ENCODE results near the gene OGT. TPM values are rescaled to one million over a fixed set of nuclear protein-coding genes. Genes with fewer than 3 reads are reported as not detected.
"Not testable (repeated sequence)": the region's sequence is repeated elsewhere in the genome, so short reads cannot be mapped to it uniquely, and the experiment has no call there.

The OGT gene
- total RNA-seq, 2 experiments from 2014 or later, result 345 to 362 TPM

- H3K4me1 Mint-ChIP-seq, result peaks cover 62% of the 10 kb centered on the region
- no peaks in the 10 kb centered on the region for H3K9me3 Mint-ChIP-seq
- CTCF ChIA-PET, result interaction anchor here (1.3 kb wide), 1 partner anchor 8 kb away, joined by 3 read pairs; no protein-coding TSS in a partner anchor
- H3K27me3 Mint-ChIP-seq, result no peaks in the 10 kb centered on the region
- peak overlapping the region; percentile 83 for H3K27ac Mint-ChIP-seq
- H3K36me3 Mint-ChIP-seq (ENCODE audit: low read depth), result peaks cover 74% of the 10 kb centered on the region
- peak overlapping the region; percentile 85 for H3K4me3 Mint-ChIP-seq
- DNase-seq, result no peak
- POLR2A ChIA-PET, result interaction anchor here (0.6 kb wide), 1 partner anchor 22 kb away, joined by 8 read pairs; no protein-coding TSS in a partner anchor
Observed at GRCh38 chrX:71542411-71542810, 9.5 kb downstream of the OGT start.

GRCh38 chrX:71542825-71543224, 9.9 kb downstream of the OGT start:
- CTCF ChIA-PET, result no interaction called here
- H3K27me3 Mint-ChIP-seq, result no peaks in the 10 kb centered on the region
- H3K4me1 Mint-ChIP-seq, result peaks cover 59% of the 10 kb centered on the region
- H3K36me3 Mint-ChIP-seq (ENCODE audit: low read depth), result peaks cover 72% of the 10 kb centered on the region
- POLR2A ChIA-PET, result interaction anchor here (0.6 kb wide), 1 partner anchor 22 kb away, joined by 8 read pairs; no protein-coding TSS in a partner anchor
- no peak for DNase-seq
- no peak overlapping the region for H3K4me3 Mint-ChIP-seq
- H3K9me3 Mint-ChIP-seq, result no peaks in the 10 kb centered on the region
- H3K27ac Mint-ChIP-seq, result no peak overlapping the region

- ChIA-PET CTCF (interaction anchor here (1.3 to 1.6 kb wide), 2 partner anchors 22 to 49 kb away, joined by 4 to 7 read pairs; no protein-coding TSS in a partner anchor), POLR2A (no interaction called here)
- H3K4me1 Mint-ChIP-seq, result peaks cover 55% of the 10 kb centered on the region
- peak overlapping the region; percentile 64 for H3K27ac Mint-ChIP-seq
- peaks cover 73% of the 10 kb centered on the region for H3K36me3 Mint-ChIP-seq (ENCODE audit: low read depth)
- H3K27me3 Mint-ChIP-seq, result no peaks in the 10 kb centered on the region
- H3K4me3 Mint-ChIP-seq, result no peak overlapping the region
- no peaks in the 10 kb centered on the region for H3K9me3 Mint-ChIP-seq
- DNase-seq, result no peak
Observed at GRCh38 chrX:71543316-71543715, 10.4 kb downstream of the OGT start.

- H3K27me3 Mint-ChIP-seq, result no peaks in the 10 kb centered on the region
- peaks cover 49% of the 10 kb centered on the region for H3K4me1 Mint-ChIP-seq
- H3K9me3 Mint-ChIP-seq, result no peaks in the 10 kb centered on the region
- H3K27ac Mint-ChIP-seq, result no peak overlapping the region
- ChIA-PET POLR2A (no interaction called here), CTCF (interaction anchor here (1.8 kb wide), 1 partner anchor 11 kb away, joined by 6 read pairs; no protein-coding TSS in a partner anchor)
- DNase-seq, result no peak
- H3K36me3 Mint-ChIP-seq (ENCODE audit: low read depth), result peaks cover 59% of the 10 kb centered on the region
- H3K4me3 Mint-ChIP-seq, result no peak overlapping the region
Observed at GRCh38 chrX:71545364-71545763, 12.5 kb downstream of the OGT start.

GRCh38 chrX:71546879-71547278, 14.0 kb downstream of the OGT start:
- Mint-ChIP-seq H3K4me3 (no peak overlapping the region), H3K9me3 (no peaks in the 10 kb centered on the region), H3K4me1 (peaks cover 43% of the 10 kb centered on the region), H3K27me3 (no peaks in the 10 kb centered on the region), H3K27ac (no peak overlapping the region), H3K36me3 (ENCODE audit: low read depth) (peaks cover 54% of the 10 kb centered on the region)
- DNase-seq, result no peak
- CTCF ChIA-PET, result interaction anchor here (1.8 kb wide), 1 partner anchor 12 kb away, joined by 6 read pairs; no protein-coding TSS in a partner anchor
- POLR2A ChIA-PET, result no interaction called here

GRCh38 chrX:71547339-71547738, 14.4 kb downstream of the OGT start:
- no peak overlapping the region for H3K4me3 Mint-ChIP-seq
- no peak for DNase-seq
- ChIA-PET POLR2A (no interaction called here), CTCF (no interaction called here)
- H3K27ac Mint-ChIP-seq, result no peak overlapping the region
- H3K9me3 Mint-ChIP-seq, result no peaks in the 10 kb centered on the region
- no peaks in the 10 kb centered on the region for H3K27me3 Mint-ChIP-seq
- H3K36me3 Mint-ChIP-seq (ENCODE audit: low read depth), result peaks cover 50% of the 10 kb centered on the region
- H3K4me1 Mint-ChIP-seq, result peaks cover 39% of the 10 kb centered on the region

GRCh38 chrX:71549986-71550385, 17.1 kb downstream of the OGT start:
- POLR2A ChIA-PET, result no interaction called here
- peaks cover 40% of the 10 kb centered on the region for H3K36me3 Mint-ChIP-seq (ENCODE audit: low read depth)
- CTCF ChIA-PET, result interaction anchor here (1.1 to 2.2 kb wide), 3 partner anchors 8 to 14 kb away, joined by 3 to 8 read pairs (median 3); no protein-coding TSS in a partner anchor
- DNase-seq, result no peak
- no peak overlapping the region for H3K4me3 Mint-ChIP-seq
- H3K27me3 Mint-ChIP-seq, result no peaks in the 10 kb centered on the region
- peaks cover 23% of the 10 kb centered on the region for H3K4me1 Mint-ChIP-seq
- no peak overlapping the region for H3K27ac Mint-ChIP-seq
- no peaks in the 10 kb centered on the region for H3K9me3 Mint-ChIP-seq

GRCh38 chrX:71550578-71550977, 17.7 kb downstream of the OGT start:
- H3K36me3 Mint-ChIP-seq (ENCODE audit: low read depth), result peaks cover 41% of the 10 kb centered on the region
- DNase-seq, result no peak
- H3K27ac Mint-ChIP-seq, result no peak overlapping the region
- ChIA-PET POLR2A (no interaction called here), CTCF (interaction anchor here (1.1 to 2.2 kb wide), 3 partner anchors 9 to 13 kb away, joined by 3 to 8 read pairs (median 3); no protein-coding TSS in a partner anchor)
- H3K4me1 Mint-ChIP-seq, result peaks cover 22% of the 10 kb centered on the region
- H3K27me3 Mint-ChIP-seq, result no peaks in the 10 kb centered on the region
- no peak overlapping the region for H3K4me3 Mint-ChIP-seq
- no peaks in the 10 kb centered on the region for H3K9me3 Mint-ChIP-seq

- peaks cover 2% of the 10 kb centered on the region for H3K4me1 Mint-ChIP-seq
- POLR2A ChIA-PET, result interaction anchor here (0.5 kb wide), 1 partner anchor 119 kb away, joined by 3 read pairs; no protein-coding TSS in a partner anchor
- CTCF ChIA-PET, result no interaction called here
- H3K27me3 Mint-ChIP-seq, result no peaks in the 10 kb centered on the region
- peak overlapping the region; percentile 36 for H3K27ac Mint-ChIP-seq
- DNase-seq, result no peak
- no peak overlapping the region for H3K4me3 Mint-ChIP-seq
- no peaks in the 10 kb centered on the region for H3K9me3 Mint-ChIP-seq
- H3K36me3 Mint-ChIP-seq (ENCODE audit: low read depth), result peaks cover 34% of the 10 kb centered on the region
Observed at GRCh38 chrX:71556036-71556435, 23.1 kb downstream of the OGT start.

- no peaks in the 10 kb centered on the region for H3K27me3 Mint-ChIP-seq
- H3K36me3 Mint-ChIP-seq (ENCODE audit: low read depth), result peaks cover 47% of the 10 kb centered on the region
- H3K4me1 Mint-ChIP-seq, result no peaks in the 10 kb centered on the region
- no peak for DNase-seq
- ChIA-PET POLR2A (no interaction called here), CTCF (no interaction called here)
- no peak overlapping the region for H3K4me3 Mint-ChIP-seq
- no peak overlapping the region for H3K27ac Mint-ChIP-seq
- no peaks in the 10 kb centered on the region for H3K9me3 Mint-ChIP-seq
Observed at GRCh38 chrX:71558920-71559319, 26.0 kb downstream of the OGT start.

GRCh38 chrX:71559773-71560172, 26.9 kb downstream of the OGT start:
- POLR2A ChIA-PET, H3K27ac Mint-ChIP-seq, H3K9me3 Mint-ChIP-seq, H3K4me3 Mint-ChIP-seq, CTCF ChIA-PET, H3K4me1 Mint-ChIP-seq, DNase-seq, H3K27me3 Mint-ChIP-seq: not testable (repeated sequence)
- peaks cover 51% of the 10 kb centered on the region for H3K36me3 Mint-ChIP-seq (ENCODE audit: low read depth)

GRCh38 chrX:71563921-71564320, 31.0 kb downstream of the OGT start:
- Mint-ChIP-seq H3K36me3 (ENCODE audit: low read depth) (peaks cover 61% of the 10 kb centered on the region), H3K27me3 (no peaks in the 10 kb centered on the region), H3K4me1 (peaks cover 2% of the 10 kb centered on the region), H3K4me3 (no peak overlapping the region), H3K27ac (no peak overlapping the region), H3K9me3 (no peaks in the 10 kb centered on the region)
- CTCF ChIA-PET, result interaction anchor here (1.6 to 2.2 kb wide), 2 partner anchors 14 to 20 kb away, joined by 4 to 8 read pairs; no protein-coding TSS in a partner anchor
- no peak for DNase-seq
- POLR2A ChIA-PET, result no interaction called here

- Mint-ChIP-seq H3K4me1 (peaks cover 2% of the 10 kb centered on the region), H3K36me3 (ENCODE audit: low read depth) (peaks cover 59% of the 10 kb centered on the region), H3K27ac (no peak overlapping the region), H3K4me3 (no peak overlapping the region), H3K27me3 (no peaks in the 10 kb centered on the region), H3K9me3 (no peaks in the 10 kb centered on the region)
- no peak for DNase-seq
- POLR2A ChIA-PET, result no interaction called here
- CTCF ChIA-PET, result interaction anchor here (1.1 to 1.6 kb wide), 2 partner anchors 22 to 33 kb away, joined by 3 to 4 read pairs; no protein-coding TSS in a partner anchor
Observed at GRCh38 chrX:71565474-71566041, 32.7 kb downstream of the OGT start.

GRCh38 chrX:71571390-71571789, 38.5 kb downstream of the OGT start:
- peaks cover 43% of the 10 kb centered on the region for H3K36me3 Mint-ChIP-seq (ENCODE audit: low read depth)
- H3K4me3 Mint-ChIP-seq, H3K9me3 Mint-ChIP-seq, CTCF ChIA-PET, H3K27me3 Mint-ChIP-seq, H3K27ac Mint-ChIP-seq, H3K4me1 Mint-ChIP-seq, DNase-seq, POLR2A ChIA-PET: not testable (repeated sequence)
